HuH-7.5 (cell line): Measurements from ENCODE around the gene ABCA13.
A peak's percentile ranks its signal among the peaks of the same experiment; 100 is the strongest.

Experiments used
- DNase-seq: peaks from one replicate; pipeline ENCODE4 v3.0.0; 2011; ENCODE audit warnings: low spot score

ABCA13 gene

DNA sequence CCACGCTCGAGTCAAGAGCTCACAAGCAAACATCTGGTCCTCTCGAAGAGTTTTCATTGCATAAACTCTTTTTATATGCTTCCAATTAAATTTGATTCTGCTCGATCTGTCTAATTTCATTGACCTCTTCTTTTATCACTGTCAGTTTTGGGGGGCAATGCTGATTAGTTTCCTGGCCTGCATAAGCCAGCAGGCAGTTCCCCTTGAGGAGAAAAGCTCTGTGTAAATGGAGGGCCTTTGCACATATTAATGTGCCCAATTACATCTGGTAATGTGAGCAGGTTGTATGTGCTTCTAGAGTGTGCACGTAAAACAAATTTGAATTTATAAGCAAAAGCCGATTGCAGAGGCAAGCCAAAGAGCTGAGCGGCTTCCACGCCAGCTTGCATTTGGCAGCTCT, 210.3 kb downstream of the ABCA13 start:
- no peak for DNase-seq

GRCh38 chr7:48384180-48384752, 213.0 kb downstream of the ABCA13 start:
- DNase-seq, result no peak

DNA sequence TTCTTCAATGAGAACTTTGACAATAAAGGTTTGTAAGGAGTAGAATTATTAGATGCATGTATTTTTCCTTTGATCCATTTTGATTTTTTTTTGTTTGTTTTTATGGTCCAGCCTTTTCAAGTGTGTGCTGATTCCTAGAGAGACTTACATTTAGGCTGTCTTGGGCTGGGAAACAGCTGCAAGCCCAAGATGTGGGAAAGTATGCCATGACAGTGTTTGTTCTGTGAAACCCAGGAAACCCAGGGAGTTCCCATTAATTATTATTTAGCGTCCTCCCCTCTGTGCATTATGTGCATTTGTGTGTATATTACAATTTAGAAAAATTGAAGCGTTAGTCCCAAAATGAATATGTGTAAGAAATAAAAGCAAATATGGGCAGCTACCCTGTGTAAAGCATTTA, 216.7 kb downstream of the ABCA13 start:
- no peak for DNase-seq

- no peak for DNase-seq
These were observed 217.7 kb downstream of the ABCA13 start for GRCh38 chr7:48388911-48389310.

- DNase-seq, result no peak
These were observed 218.7 kb downstream of the ABCA13 start for GRCh38 chr7:48389977-48390376.

DNA sequence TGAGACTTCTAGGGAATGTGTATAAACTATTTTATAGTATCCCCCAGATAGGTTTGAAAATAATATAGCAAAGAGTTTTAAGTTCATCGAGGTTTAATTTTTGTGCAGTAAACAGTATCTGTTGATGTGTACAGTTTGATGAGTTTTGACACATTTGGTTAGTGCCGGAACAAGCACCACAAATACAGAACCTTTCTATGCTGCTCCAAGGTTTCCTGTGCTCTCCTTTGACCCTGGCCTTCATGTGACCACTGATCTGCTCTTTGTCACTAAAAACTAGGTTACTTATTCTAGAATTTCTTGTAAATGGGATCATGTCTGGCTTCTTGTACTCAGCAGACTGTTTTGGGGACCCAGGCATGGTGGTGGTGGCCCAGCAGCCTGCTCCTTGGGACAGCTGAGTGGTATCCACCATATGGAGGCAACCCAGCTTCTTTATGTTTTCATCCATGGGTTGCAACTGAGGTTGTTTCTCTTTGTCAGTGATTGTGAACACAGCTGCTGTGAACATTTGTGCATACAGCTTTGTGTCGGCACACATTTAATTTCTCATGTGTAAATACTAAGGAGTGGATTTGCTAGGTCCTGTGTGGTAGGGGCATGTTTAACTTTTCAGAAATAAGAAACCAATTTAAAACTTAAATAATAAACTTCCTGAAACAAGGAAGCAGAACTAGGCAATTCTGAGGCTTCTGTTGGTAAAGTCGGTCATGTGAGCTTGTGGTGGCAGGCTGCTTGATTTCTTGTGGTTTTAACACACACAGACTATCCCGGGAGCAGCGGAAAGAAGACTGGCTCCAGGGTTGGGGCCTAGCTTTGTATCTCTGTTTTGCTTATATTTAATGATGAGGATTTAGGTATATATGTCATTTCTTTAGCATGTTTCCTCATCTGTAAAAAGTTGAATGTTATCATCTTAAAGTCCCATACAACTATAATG, 219.4 kb downstream of the ABCA13 start:
- DNase-seq, result no peak

DNA sequence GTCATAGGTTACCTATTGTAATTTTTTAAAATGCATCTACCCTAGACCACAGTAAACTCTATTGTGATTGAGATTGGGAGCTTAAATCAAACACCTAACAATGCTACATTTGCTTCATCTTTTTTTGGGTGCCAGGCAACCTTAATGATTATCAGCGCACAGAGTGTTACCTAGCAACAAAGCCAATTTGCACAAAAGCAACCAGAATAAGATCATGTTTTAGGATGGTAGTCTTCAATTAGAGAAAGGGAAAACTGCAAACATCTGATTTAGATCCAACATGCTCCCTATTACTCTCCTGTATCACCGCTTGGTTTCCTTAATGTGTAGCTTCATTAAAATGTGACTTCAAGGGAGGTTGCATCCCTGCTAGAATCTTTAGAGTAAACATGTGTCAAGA, 226.9 kb downstream of the ABCA13 start:
- no peak for DNase-seq

- DNase-seq, result no peak
These were observed 231.5 kb downstream of the ABCA13 start for GRCh38 chr7:48402721-48403120.

DNA sequence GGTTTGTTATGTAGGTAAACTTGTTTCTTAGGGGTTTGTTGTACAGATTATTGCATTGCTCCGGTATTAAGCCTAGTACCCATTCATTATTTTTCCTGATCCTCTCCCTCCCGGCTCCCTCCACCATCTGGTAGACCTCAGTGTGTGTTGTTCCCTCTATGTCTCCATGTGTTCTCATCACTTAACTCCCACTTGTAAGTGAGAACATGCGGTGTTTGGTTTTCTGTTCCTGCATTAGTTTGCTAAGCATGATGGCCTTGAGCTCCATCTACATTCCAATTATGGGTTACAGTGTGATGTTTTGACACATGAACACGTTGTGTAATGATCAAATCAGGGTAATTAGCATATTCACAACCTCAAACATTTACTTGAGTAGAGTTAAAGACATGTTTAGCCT, 237.5 kb downstream of the ABCA13 start:
- DNase-seq, result no peak

DNA sequence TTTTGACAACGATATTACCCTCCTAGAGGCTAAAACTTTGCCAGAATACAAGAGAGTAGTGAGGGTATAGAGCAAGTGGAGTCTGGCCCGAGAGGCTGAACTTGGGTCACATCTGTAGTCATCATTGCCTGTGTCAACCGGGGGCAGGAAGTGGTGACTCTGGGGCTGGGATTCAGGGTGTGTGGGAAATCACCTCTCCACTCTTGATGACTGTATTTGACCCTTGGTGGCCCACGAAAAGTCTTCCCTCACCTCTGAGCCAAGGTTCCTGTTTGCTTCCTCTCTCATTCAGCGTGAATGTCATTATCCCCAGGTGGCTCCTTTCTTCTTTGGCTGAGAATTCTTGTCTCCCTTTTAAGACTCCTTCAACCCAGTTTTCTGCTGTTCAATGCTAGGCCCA, 240.4 kb downstream of the ABCA13 start:
- no peak for DNase-seq

- no peak for DNase-seq
These were observed 242.9 kb downstream of the ABCA13 start for GRCh38 chr7:48414011-48414732.

DNA sequence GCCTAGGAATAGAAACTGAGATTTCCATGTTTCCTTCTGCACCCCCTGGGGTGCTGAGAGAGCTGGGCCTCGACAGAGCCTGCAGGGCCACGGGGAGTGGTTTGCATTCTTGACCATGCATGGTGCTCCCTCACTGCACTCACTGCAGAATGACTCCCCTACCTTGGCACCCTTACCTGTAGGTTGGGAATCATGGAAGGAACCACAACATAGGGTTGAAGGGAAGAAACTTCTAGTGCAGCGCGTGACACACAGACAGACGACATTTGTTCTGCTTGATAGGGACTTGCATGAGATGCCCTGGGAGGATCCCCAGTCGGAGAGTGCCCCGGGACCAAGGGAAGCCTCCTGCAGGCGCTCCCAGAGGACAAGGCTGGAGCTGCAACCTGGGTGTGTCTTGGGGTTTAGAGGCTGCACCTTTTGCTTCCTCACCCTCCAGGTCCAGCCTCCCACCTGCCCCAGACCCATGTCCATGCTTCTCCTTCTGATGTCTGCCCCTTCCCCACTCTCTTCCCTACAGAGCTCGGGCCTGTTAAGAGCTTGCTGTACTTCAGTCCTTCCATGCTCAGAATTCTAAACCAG, 245.2 kb downstream of the ABCA13 start:
- no peak for DNase-seq

DNA sequence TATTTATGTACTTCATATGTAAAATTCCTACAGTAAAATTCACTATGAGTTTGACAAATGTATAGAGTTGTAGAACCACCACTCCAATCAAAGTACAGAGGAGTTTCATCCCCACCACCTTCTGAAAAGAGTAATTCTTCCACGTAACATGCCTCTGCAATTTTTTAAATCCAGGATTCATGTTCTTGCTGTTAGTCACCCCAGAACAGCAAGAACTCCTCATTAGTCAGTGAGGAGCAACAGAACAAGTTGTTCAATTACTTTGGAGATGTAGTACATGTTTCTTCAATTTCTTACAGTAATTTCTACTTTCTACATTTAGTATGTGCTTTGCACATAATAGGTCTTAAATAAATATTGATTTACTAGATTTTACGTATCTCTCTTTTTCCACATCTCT, 248.1 kb downstream of the ABCA13 start:
- DNase-seq, result no peak

GRCh38 chr7:48420206-48420605, 248.9 kb downstream of the ABCA13 start:
- DNase-seq, result no peak

DNA sequence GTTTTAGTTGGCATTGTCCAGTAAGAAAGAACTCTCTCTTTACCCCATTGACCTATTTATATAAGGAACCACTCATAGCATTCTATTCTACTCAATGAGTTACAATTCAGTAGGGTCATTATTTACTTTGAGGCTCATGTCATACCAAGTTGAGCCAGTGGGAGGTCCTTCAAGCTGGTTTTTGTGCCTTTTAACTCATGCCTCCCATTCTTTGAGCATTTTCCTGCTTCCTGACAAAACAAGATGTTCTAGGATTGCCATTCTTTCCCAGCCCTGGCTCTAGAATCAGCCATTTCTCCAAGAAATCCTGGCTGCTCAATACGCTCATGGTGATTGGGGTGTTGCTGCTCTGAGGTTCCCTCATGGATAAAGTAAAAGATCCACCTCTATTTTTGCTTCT, 250.1 kb downstream of the ABCA13 start:
- no peak for DNase-seq

DNA sequence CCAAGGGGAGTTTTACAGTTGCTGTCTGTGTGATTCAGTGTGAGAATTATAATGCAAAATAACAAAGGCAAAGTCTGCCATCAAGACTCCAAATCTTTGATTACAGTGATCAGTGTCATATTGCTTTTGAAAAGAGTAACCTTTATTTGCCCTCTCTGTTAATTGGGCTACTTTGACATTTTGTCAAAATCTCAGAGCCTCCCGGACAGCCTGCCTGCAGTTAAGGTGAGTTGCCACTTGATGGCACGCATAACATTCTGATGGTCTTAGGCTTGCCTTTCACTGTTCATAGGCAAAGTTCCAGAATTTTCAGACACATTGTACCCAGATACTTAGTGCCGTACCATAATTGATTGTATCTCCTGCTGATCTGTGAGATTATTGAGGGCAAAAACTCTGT, 253.5 kb downstream of the ABCA13 start:
- peak; percentile 6 for DNase-seq

- DNase-seq, result no peak
These were observed 255.2 kb downstream of the ABCA13 start for GRCh38 chr7:48426331-48426965.

- DNase-seq, result no peak
These were observed 255.8 kb downstream of the ABCA13 start for GRCh38 chr7:48426966-48427555.

DNA sequence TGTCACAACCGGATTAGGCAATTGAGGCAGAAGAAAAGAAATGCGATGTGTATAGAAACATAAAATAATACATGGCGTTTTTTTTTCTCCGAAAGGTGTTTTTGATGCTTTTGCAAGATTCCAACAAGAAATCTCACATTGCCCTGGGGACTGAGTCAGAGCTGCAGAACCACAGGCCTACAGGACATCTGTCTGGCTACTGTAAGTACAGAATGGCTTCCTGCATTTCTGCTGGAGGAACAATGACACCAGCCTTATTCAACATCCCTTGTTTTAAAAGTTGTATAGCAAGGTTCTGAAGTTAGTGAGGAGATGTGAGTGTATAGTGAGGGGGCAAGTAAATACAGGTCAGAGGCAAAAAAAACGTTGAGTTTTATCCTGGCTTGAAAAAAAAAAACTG, 256.4 kb downstream of the ABCA13 start:
- DNase-seq, result no peak

DNA sequence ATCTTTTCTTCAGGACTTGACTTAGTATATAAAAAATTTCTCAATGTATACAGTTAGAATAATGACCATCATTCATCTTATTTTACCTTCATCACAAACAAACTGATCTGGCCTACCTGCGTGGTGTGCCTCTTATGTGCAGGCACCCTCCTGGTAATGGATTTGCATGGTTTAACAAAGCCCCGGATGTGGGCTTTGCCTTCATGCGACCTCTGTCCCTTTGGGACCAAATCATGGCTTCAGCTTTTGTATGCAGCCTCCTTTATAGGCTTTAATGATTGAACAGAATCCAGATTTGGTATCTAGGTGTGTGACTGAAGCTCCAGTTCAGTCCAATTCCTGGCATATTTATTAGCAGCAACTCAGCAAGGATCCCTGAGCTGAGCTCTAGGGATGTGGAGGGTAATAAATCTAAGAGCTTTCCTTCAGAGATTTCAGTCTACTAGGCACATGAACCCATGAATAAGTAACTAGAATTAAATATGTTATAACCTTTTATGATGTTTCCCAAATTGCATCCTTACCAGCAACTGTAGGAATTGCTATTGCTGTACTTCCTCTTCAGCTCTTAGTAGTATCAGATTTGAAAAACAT, 256.9 kb downstream of the ABCA13 start:
- DNase-seq, result no peak

DNA sequence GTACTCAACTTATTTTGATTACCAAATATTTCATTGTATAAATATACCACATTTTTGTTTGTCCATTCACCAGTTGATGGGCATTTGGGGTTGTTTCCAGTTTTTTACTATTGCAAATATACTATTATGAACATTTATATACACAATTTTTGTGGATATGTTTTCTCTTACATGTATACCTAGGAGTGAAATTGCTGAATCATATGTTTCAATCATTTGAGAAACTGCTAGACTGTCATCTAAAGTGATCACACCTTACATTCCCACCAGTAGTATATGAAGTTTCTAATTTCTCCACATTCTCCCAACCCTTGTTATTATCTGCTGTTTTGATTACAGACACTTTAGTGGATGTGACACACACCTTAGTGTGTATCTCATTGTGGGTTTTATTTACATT, 257.9 kb downstream of the ABCA13 start:
- DNase-seq, result no peak
